ENCODE results near the gene ACTG1.

GRCh38 chr17:81509972-81510784, 2.4 kb downstream of the ACTG1 start:
- TF ChIP-seq SMAD4 (CRISPR knock-in tag; IDR thresholded peaks at IDR 0.05) (no peak), MAX (CRISPR knock-in tag; IDR thresholded peaks at IDR 0.05) (no peak), CTCF (IDR thresholded peaks at IDR 0.05) (no peak), OVOL2 (CRISPR knock-in tag; IDR thresholded peaks at IDR 0.05; ENCODE audit: borderline replicate concordance) (no peak), USF2 (CRISPR knock-in tag; IDR thresholded peaks at IDR 0.05) (no peak), ZNF416 (CRISPR knock-in tag; IDR thresholded peaks at IDR 0.05) (no peak)

Data from WTC11 (cell line).